GM23338 (cell line): ENCODE measurements around the gene FAM171A1. TPM values are rescaled to one million over a fixed set of nuclear protein-coding genes. Genes with fewer than 3 reads are reported as not detected.

Experiments
- ATAC-seq: fragments of 200-7000 bp; cut with Tn5 transposase; 3 replicates; pipeline ENCODE4 v1.9.1; 2020
- DNase-seq: peaks from one replicate; pipeline ENCODE4 v3.0.0-alpha.2; 2015; ENCODE audit warnings: low spot score
- H2AFZ ChIP-seq: fragments of 200-600 bp; sonication (generic); 2 replicates; pipeline ENCODE4 v1.8.0; 2016; ENCODE audit warnings: antibody characterized with exemption, mild to moderate bottlenecking, moderate library complexity
- H3F3A ChIP-seq: fragments of 200-600 bp; sonication (generic); replicated peaks from 2 replicates; pipeline ENCODE4 v1.8.0; 2017; ENCODE audit warnings: antibody characterized with exemption, mixed run types, low read depth
- H3K27ac ChIP-seq: fragments of 200-600 bp; sonication (generic); 2 replicates; pipeline ENCODE4 v1.6.1; 2016; ENCODE audit warnings: low read depth
- H3K27me3 ChIP-seq: fragments of 200-600 bp; sonication (generic); 2 replicates; pipeline ENCODE4 v1.8.0; 2016; ENCODE audit warnings: mild to moderate bottlenecking, mixed run types, moderate library complexity; ENCODE audit not compliant: insufficient read depth
- H3K36me3 ChIP-seq: fragments of 200-600 bp; sonication (generic); 2 replicates; pipeline ENCODE4 v1.8.0; 2016; ENCODE audit warnings: mild to moderate bottlenecking; ENCODE audit not compliant: insufficient read depth
- H3K4me1 ChIP-seq: fragments of 200-600 bp; sonication (generic); 2 replicates; pipeline ENCODE4 v1.8.0; 2016; ENCODE audit warnings: mild to moderate bottlenecking, moderate library complexity; ENCODE audit not compliant: insufficient read depth
- H3K4me2 ChIP-seq: fragments of 200-600 bp; sonication (generic); 2 replicates; pipeline ENCODE4 v1.7.1; 2017; ENCODE audit warnings: mixed run types
- H3K4me3 ChIP-seq: fragments of 200-600 bp; sonication (generic); 2 replicates; pipeline ENCODE4 v1.6.1; 2016; ENCODE audit warnings: mixed run types
- H3K79me2 ChIP-seq: fragments of 200-600 bp; sonication (generic); replicated peaks from 2 replicates; pipeline ENCODE4 v1.8.0; 2017; ENCODE audit warnings: mild to moderate bottlenecking; ENCODE audit not compliant: insufficient read depth
- H3K9me2 ChIP-seq: fragments of 200-600 bp; sonication (generic); 2 replicates; pipeline ENCODE4 v1.8.0; 2017; ENCODE audit not compliant: insufficient read depth
- H4K20me1 ChIP-seq: fragments of 200-600 bp; sonication (generic); replicated peaks from 2 replicates; pipeline ENCODE4 v1.8.0; 2017; ENCODE audit warnings: mild to moderate bottlenecking; ENCODE audit not compliant: insufficient read depth
- H3K27ac Mint-ChIP-seq: 2 replicates; pipeline ENCODE4 v1.8.0; 2020; ENCODE audit warnings: inconsistent platforms, mild to moderate bottlenecking, moderate library complexity, mixed read lengths
- H3K27me3 Mint-ChIP-seq: 3 replicates; pipeline ENCODE4 v1.8.0; 2022; ENCODE audit warnings: low read depth, mild to moderate bottlenecking, moderate library complexity, mixed read lengths, inconsistent platforms; ENCODE audit not compliant: insufficient read depth, poor library complexity
- H3K36me3 Mint-ChIP-seq: 3 replicates; pipeline ENCODE4 v1.8.0; 2021; ENCODE audit warnings: low read depth, mild to moderate bottlenecking, inconsistent platforms, moderate library complexity, mixed read lengths
- H3K4me1 Mint-ChIP-seq: 3 replicates; pipeline ENCODE4 v1.8.0; 2020; ENCODE audit warnings: mild to moderate bottlenecking, inconsistent platforms, mixed read lengths
- H3K4me3 Mint-ChIP-seq: 3 replicates; pipeline ENCODE4 v1.8.0; 2021; ENCODE audit warnings: moderate library complexity, mild to moderate bottlenecking, inconsistent platforms, mixed read lengths
- H3K9me3 Mint-ChIP-seq: 3 replicates; pipeline ENCODE4 v1.8.0; 2020; ENCODE audit warnings: moderate library complexity, mild to moderate bottlenecking, inconsistent platforms, mixed read lengths
- CREB1 ChIP-seq: fragments of 250-450 bp; sonication (Bioruptor Pico); IDR thresholded peaks from 2 replicates; pipeline ENCODE4 v1.5.0; 2020; ENCODE audit warnings: low read depth, mild to moderate bottlenecking, moderate library complexity
- EZH2 ChIP-seq: fragments of 200-600 bp; sonication (generic); IDR thresholded peaks from one replicate; pipeline ENCODE4 v1.8.0; 2017; ENCODE audit warnings: antibody characterized with exemption, mild to moderate bottlenecking, low read depth; ENCODE audit not compliant: unreplicated experiment
- JUNB ChIP-seq: IDR thresholded peaks from one replicate; pipeline ENCODE4 v1.6.1; 2016; ENCODE audit warnings: antibody characterized with exemption; ENCODE audit not compliant: unreplicated experiment
- POLR2AphosphoS5 ChIP-seq: IDR thresholded peaks from 2 replicates; pipeline ENCODE4 v1.6.1; 2016; ENCODE audit warnings: antibody characterized with exemption, low read depth
- STAT1 ChIP-seq: IDR thresholded peaks from one replicate; pipeline ENCODE4 v1.6.1; 2016; ENCODE audit warnings: antibody characterized with exemption; ENCODE audit not compliant: unreplicated experiment
- ZNF114 ChIP-seq: fragments of 250-450 bp; sonication (Bioruptor Pico); IDR thresholded peaks from 2 replicates; pipeline ENCODE4 v1.5.0; 2020; ENCODE audit warnings: mild to moderate bottlenecking, moderate library complexity
- ZNF331 ChIP-seq: fragments of 250-450 bp; sonication (Bioruptor Pico); IDR thresholded peaks from 2 replicates; pipeline ENCODE4 v1.5.0; 2020; ENCODE audit warnings: low read depth, mild to moderate bottlenecking, moderate library complexity
- ZNF462 ChIP-seq: fragments of 250-450 bp; sonication (Bioruptor Pico); IDR thresholded peaks from 2 replicates; pipeline ENCODE4 v1.5.0; 2020; ENCODE audit warnings: mild to moderate bottlenecking, moderate library complexity
- polyA plus RNA-seq: library from polyadenylated mRNA; unstranded; fragments of >200 nt; fragmentation: Nextera tagmentation; extraction: Ambion mirVana; gene quantifications from 2 replicates; pipeline ENCODE4 v1.2.1, GENCODE V29; 2016
- total RNA-seq: library from RNA; depleted of rRNA; stranded (reverse); fragments of >200 nt; shearing (Covaris generic); gene quantifications from 2 replicates; pipeline ENCODE4 v1.2.3, GENCODE V29; 2014
- TF ChIP-seq, protein P1 (sequence below): IDR thresholded peaks from 2 replicates; pipeline ENCODE4 v1.6.1; 2016; ENCODE audit warnings: antibody characterized with exemption

FAM171A1 gene
- total and polyA plus RNA-seq, 2 experiments from 2014 or later: 11.3 to 32.2 TPM

DNA sequence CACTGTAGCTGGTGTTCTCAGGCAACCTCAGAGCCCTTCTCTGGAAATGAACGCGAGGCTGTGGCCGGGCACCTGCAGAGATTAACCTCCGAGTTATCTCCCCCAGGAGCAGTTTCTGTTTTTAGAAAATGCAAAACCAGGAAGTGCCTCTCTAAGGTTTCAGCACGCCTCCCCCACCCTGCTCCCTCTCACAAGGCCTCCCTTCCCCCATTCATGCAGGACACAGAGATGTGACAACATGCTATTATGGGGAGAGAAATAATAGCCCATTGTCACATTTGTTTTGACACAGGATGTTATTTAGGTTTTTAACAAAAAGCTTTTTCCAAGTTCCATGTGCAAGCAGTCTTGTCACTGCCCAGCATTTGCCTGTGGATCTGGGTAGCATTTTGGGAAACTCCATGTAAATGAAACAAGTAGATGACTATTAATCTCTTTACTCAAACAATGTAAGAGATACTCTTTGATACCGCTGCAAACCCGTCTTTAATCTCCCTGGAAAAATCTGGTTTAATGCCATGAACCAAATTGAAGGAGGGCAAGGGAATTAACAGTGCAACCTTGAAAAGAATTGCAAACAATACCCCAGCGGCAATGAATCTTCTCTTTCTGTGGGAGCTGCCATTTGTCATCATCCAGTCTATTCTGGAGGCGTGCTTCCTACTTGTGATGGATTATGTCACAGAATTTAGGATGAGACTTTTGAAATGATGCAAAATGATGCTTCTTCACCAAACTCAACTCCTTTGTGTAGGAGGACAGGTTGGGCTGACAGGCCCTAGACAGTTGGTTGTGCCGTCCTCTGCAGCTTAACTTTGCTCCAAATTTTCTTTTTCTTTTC lies 116.1 kb downstream of the FAM171A1 start:
- Mint-ChIP-seq H3K27ac (0 out of 2 replicates have a peak overlapping the region, but pooled peaks have one; percentile 26), H3K9me3 (no peaks in the 10 kb centered on the region), H3K36me3 (no peaks in the 10 kb centered on the region), H3K4me1 (peaks cover 37% of the 10 kb centered on the region), H3K4me3 (peak overlapping the region; percentile 54; the same call in 2 of the 3 replicates), H3K27me3 (peaks cover 13% of the 10 kb centered on the region)
- H3K79me2 ChIP-seq: no peaks in the 10 kb centered on the region
- H2AFZ ChIP-seq: no peak overlapping the region
- H3K36me3 ChIP-seq: 0 out of 2 replicates have a peak, but pooled peaks cover 2% of the 10 kb centered on the region
- H3K4me1 ChIP-seq: peaks cover 19% of the 10 kb centered on the region
- peak overlapping the region; percentile 69 for H3K4me2 ChIP-seq
- peak; percentile 52 for DNase-seq
- H3F3A ChIP-seq: no peaks in the 10 kb centered on the region
- no peaks in the 10 kb centered on the region for H3K9me2 ChIP-seq
- peak; percentile 60 for ATAC-seq
- no peak for TF ChIP-seq STAT1
- TF ChIP-seq ZNF331 (CRISPR knock-in tag): no peak
- no peak for TF ChIP-seq POLR2AphosphoS5
- TF ChIP-seq ZNF462 (CRISPR knock-in tag): no peak
- TF ChIP-seq CREB1: no peak
- TF ChIP-seq ZNF114 (CRISPR knock-in tag): no peak
- no peak for TF ChIP-seq JUNB
- TF ChIP-seq, protein P1, sequence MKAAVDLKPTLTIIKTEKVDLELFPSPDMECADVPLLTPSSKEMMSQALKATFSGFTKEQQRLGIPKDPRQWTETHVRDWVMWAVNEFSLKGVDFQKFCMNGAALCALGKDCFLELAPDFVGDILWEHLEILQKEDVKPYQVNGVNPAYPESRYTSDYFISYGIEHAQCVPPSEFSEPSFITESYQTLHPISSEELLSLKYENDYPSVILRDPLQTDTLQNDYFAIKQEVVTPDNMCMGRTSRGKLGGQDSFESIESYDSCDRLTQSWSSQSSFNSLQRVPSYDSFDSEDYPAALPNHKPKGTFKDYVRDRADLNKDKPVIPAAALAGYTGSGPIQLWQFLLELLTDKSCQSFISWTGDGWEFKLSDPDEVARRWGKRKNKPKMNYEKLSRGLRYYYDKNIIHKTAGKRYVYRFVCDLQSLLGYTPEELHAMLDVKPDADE: no peak
- TF ChIP-seq EZH2: no peak
- no peaks in the 10 kb centered on the region for H3K27me3 ChIP-seq
- H4K20me1 ChIP-seq: 0 out of 2 replicates have a peak, but pooled peaks cover 6% of the 10 kb centered on the region
- H3K27ac ChIP-seq: peak overlapping the region; percentile 20; the same call in 1 of the 2 replicates
- H3K4me3 ChIP-seq: 0 out of 2 replicates have a peak overlapping the region, but pooled peaks have one; percentile 27
